ENCODE results near the gene ZC2HC1B. TPM values are rescaled to one million over a fixed set of nuclear protein-coding genes. Genes with fewer than 3 reads are reported as not detected.

The ZC2HC1B gene
- total RNA-seq, 1 experiment from 2014 or later: not detected

DNA sequence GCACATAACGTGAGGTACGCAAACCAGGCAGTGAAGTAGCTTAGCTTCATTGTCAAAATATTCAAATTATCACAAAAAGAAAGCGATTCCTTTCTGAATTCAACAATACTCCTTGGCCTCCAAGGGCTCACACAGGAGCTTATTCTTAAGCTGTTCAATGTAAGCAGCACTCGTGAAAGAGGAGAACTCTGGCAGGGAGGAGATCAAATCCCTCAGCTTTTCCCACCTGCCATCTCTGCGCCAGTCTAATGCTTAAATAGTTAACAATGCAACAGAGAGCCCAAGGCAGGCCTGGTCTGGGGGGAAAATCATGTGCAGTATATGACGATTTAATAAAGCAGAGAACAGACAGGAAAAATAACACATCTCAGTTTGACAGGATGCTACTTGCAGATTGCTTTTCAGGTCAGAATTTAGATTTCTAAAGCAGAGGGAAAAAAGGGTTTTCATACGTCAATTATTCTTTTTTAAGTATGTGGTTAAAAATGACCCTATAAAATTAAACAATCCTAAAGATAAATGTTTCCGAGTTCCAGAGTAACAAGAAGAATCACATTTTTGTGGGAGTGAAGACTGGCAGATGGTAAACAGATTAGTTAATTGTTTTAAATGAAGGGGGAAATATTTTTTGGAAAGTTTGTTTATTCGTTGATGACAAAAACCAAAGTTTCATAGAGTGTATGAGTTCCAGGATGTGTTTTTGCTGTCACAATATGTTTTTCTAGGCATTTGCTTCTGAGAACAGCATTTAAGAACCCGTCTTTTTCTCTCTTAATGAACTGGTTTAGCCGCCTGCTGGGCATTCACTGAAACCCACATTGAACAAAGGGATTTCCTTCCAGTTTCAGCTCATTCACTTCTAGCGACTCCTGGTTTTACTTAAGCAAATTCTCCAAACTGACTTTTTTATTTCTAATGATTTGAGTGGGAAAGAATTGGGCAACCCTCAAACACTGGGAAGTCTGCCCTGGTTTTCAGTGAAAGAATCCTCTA lies 97.9 kb downstream of the ZC2HC1B start:
- RAD21 ChIA-PET (ENCODE audit: low non-redundant PET in 1 of 2, low total read pairs in 2 of 2, uncharacterized antibody in 2 of 2, unreplicated experiment in 2 of 2): no interaction called here
- H3K4me2 ChIP-seq (ENCODE audit: low read length): no peak overlapping the region
- CTCF ChIA-PET: interaction anchor here (1.4 to 1.7 kb wide), 2 partner anchors 20 to 387 kb away, joined by 3 to 4 read pairs; no protein-coding TSS in a partner anchor

More for the DNA sequence above, 97.9 kb downstream of the ZC2HC1B start:
- ATAC-seq (no peak), DNase-seq (ENCODE audit: low read depth, low spot score) (no peak)
- Histone ChIP-seq H4K20me1 (ENCODE audit: insufficient read depth) (no peaks in the 10 kb centered on the region), H3K4me3 (replicated peaks in 1 of 2; ENCODE audit: low read depth in 1 of 2, low read length in 2 of 2) (no peak overlapping the region), H3K79me2 (ENCODE audit: insufficient read depth, low read length) (no peaks in the 10 kb centered on the region), H2AFZ (ENCODE audit: low read depth, low read length, poor library complexity, severe bottlenecking) (no peak overlapping the region), H3K36me3 (ENCODE audit: control insufficient read depth in 1 of 2, insufficient read depth in 2 of 2, low read length in 2 of 2) (no peaks in the 10 kb centered on the region), H3K27me3 (ENCODE audit: insufficient read depth, low read length) (no peaks in the 10 kb centered on the region), H3K9ac (ENCODE audit: low read length) (no peak overlapping the region), H3K9me3 (ENCODE audit: control insufficient read depth in 1 of 2, insufficient read depth in 1 of 2, low read depth in 1 of 2, low read length in 2 of 2) (no peaks in the 10 kb centered on the region), H3K27ac (ENCODE audit: low read depth, low read length) (no peak overlapping the region), H3K4me1 (ENCODE audit: control insufficient read depth in 1 of 2, insufficient read depth in 2 of 2, low read length in 2 of 2) (no peaks in the 10 kb centered on the region), H3K9me2 (ENCODE audit: insufficient read depth) (no peaks in the 10 kb centered on the region)
- TF ChIP-seq, protein P1, sequence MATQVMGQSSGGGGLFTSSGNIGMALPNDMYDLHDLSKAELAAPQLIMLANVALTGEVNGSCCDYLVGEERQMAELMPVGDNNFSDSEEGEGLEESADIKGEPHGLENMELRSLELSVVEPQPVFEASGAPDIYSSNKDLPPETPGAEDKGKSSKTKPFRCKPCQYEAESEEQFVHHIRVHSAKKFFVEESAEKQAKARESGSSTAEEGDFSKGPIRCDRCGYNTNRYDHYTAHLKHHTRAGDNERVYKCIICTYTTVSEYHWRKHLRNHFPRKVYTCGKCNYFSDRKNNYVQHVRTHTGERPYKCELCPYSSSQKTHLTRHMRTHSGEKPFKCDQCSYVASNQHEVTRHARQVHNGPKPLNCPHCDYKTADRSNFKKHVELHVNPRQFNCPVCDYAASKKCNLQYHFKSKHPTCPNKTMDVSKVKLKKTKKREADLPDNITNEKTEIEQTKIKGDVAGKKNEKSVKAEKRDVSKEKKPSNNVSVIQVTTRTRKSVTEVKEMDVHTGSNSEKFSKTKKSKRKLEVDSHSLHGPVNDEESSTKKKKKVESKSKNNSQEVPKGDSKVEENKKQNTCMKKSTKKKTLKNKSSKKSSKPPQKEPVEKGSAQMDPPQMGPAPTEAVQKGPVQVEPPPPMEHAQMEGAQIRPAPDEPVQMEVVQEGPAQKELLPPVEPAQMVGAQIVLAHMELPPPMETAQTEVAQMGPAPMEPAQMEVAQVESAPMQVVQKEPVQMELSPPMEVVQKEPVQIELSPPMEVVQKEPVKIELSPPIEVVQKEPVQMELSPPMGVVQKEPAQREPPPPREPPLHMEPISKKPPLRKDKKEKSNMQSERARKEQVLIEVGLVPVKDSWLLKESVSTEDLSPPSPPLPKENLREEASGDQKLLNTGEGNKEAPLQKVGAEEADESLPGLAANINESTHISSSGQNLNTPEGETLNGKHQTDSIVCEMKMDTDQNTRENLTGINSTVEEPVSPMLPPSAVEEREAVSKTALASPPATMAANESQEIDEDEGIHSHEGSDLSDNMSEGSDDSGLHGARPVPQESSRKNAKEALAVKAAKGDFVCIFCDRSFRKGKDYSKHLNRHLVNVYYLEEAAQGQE (IDR thresholded peaks at IDR 0.05; ENCODE audit: low read depth): no peak
- no peak for TF ChIP-seq ZNF274 (IDR thresholded peaks at IDR 0.05; ENCODE audit: low read depth, low read length)
- TF ChIP-seq SRF (IDR thresholded peaks at IDR 0.05; ENCODE audit: low read depth): no peak
- POLR2A ChIA-PET: no interaction called here
- BruUV-seq (replicated peaks): no TSS peak
- intact Hi-C loops (cut with micrococcal nuclease): no loop called here
